ENCODE measurements around the gene KLHL29. TPM values are rescaled to one million over a fixed set of nuclear protein-coding genes. Genes with fewer than 3 reads are reported as not detected.

The KLHL29 gene
- total RNA-seq, 1 experiment from 2014 or later = 2.4 TPM

GRCh38 chr2:23679044-23679443, 294.1 kb downstream of the KLHL29 start:
- H4K8ac ChIP-seq (replicated peaks; ENCODE audit: insufficient read length, low read depth, low read length) = no peak overlapping the region
- no peaks in the 10 kb centered on the region for H4K20me1 ChIP-seq (ENCODE audit: control insufficient read depth, insufficient read depth, insufficient read length)
- no peak overlapping the region for H4K91ac ChIP-seq (ENCODE audit: insufficient read length, low read depth, low read length)
- H3K9me3 ChIP-seq (ENCODE audit: control insufficient read depth, low read depth, low read length) = no peaks in the 10 kb centered on the region
- H2BK20ac ChIP-seq (ENCODE audit: low read depth, low read length, poor library complexity, severe bottlenecking) = no peak overlapping the region
- Mint-ChIP-seq H3K9me3 (peaks cover 0 to 3% of the 10 kb centered on the region in 2 experiments; a peak in 3 of 5 replicates), H3K4me1 (peaks cover 0 to 2% of the 10 kb centered on the region in 2 experiments; a peak in 3 of 4 replicates), H3K4me3 (no peak overlapping the region), H3K27me3 (ENCODE audit: low read depth) (peaks cover 9% of the 10 kb centered on the region), H3K36me3 (ENCODE audit: insufficient read depth in 1 of 3, low read depth in 3 of 3) (peaks cover 0 to 4% (median 2%) of the 10 kb centered on the region in 3 experiments; a peak in 4 of 7 replicates), H3K27ac (no peak overlapping the region)
- H4K5ac ChIP-seq (ENCODE audit: insufficient read length, low read depth, low read length) = no peak overlapping the region
- H3K27me3 ChIP-seq (ENCODE audit: insufficient read depth, low read length) = no peaks in the 10 kb centered on the region
- H3K9ac ChIP-seq (ENCODE audit: extremely low read depth, insufficient read length, low read length) = no peak overlapping the region
- no peak overlapping the region for H2BK15ac ChIP-seq (ENCODE audit: low read depth, low read length)
- H2AFZ ChIP-seq (ENCODE audit: low read length) = no peak overlapping the region
- no peak overlapping the region for H3K4me2 ChIP-seq (ENCODE audit: insufficient read depth, insufficient read length, low read length)
- DNase-seq = no peak
- H3K23ac ChIP-seq (ENCODE audit: insufficient read length, low read depth, low read length) = no peak overlapping the region
- no peaks in the 10 kb centered on the region for H3K23me2 ChIP-seq (ENCODE audit: insufficient read length, low read depth, low read length, poor library complexity, severe bottlenecking)
- H3K18ac ChIP-seq (ENCODE audit: insufficient read length, low read depth, low read length) = no peak overlapping the region
- no peak overlapping the region for H3K27ac ChIP-seq (ENCODE audit: insufficient read length, low read depth, low read length)
- no peak overlapping the region for H2BK120ac ChIP-seq (ENCODE audit: low read depth, low read length, poor library complexity, severe bottlenecking)
- no peak overlapping the region for H2BK5ac ChIP-seq (ENCODE audit: insufficient read length, low read length)
- H3K4ac ChIP-seq (ENCODE audit: low read depth, low read length) = no peak overlapping the region
- no peaks in the 10 kb centered on the region for H3K79me1 ChIP-seq (ENCODE audit: insufficient read depth, low read depth, low read length, poor library complexity, severe bottlenecking)
- H3K14ac ChIP-seq (ENCODE audit: insufficient read depth, low read length) = no peak overlapping the region
- no peak overlapping the region for H2BK12ac ChIP-seq (ENCODE audit: insufficient read length, low read depth, low read length)
- H3T11ph ChIP-seq (ENCODE audit: low read length) = no peak overlapping the region
- H3K4me1 ChIP-seq (ENCODE audit: insufficient read depth, low read length) = no peaks in the 10 kb centered on the region
- no peak overlapping the region for H3K56ac ChIP-seq (ENCODE audit: insufficient read length, low read depth, low read length)
- no peak for TF ChIP-seq CTCF (conservative IDR thresholded peaks at IDR 0.05)
- no peaks in the 10 kb centered on the region for H3K79me2 ChIP-seq (ENCODE audit: insufficient read depth, low read length)
- no CpG with 5 or more reads among the region's 1 CpG for whole genome bisulfite sequencing (ENCODE audit: extremely low coverage, insufficient read length, low lambda C conversion rate)
- no peak overlapping the region for H2AK5ac ChIP-seq (ENCODE audit: insufficient read length, low read length)
